Lower leg skin (tissue), 4 donors: ENCODE measurements around the gene RHOA. TPM values are rescaled to one million over a fixed set of nuclear protein-coding genes. Genes with fewer than 3 reads are reported as not detected.

ENCODE experiments used
- DNase-seq, 2 donors: peaks; one replicate each; pipeline ENCODE4 v3.0.0-alpha.2; 2019; ENCODE audit warnings: low spot score in 2 of 2
- H3K4me3 ChIP-seq: fragments of 200-600 bp; sonication (generic); 2 replicates; pipeline ENCODE4 v1.5.1; 2017; ENCODE audit warnings: mild to moderate bottlenecking, low read depth; ENCODE audit not compliant: poor library complexity, severe bottlenecking
- POLR2A ChIP-seq, 2 donors: fragments of 450-650 bp; IDR thresholded peaks; one replicate each; pipeline ENCODE4 v1.6.1; 2016 to 2017; ENCODE audit warnings: antibody characterized with exemption in 2 of 2, mild to moderate bottlenecking in 1 of 2, moderate library complexity in 1 of 2
- WGBS, 2 donors: methylation state at CpG; one replicate each; pipeline ENCODE4 v1.1.5; 2018; 5-methylcytosine and 5-hydroxymethylcytosine counted together
- intact Hi-C: fragments of 100-400 bp; cut with DNase I; formaldehyde crosslinking; loops from one replicate; pipeline ENCODE4 v1.15.0; 2023; ENCODE audit warnings: low total_unique reads
- total RNA-seq, 4 donors: library from RNA; depleted of rRNA; stranded (reverse); fragments of >200 nt; gene quantifications; one replicate each; pipeline ENCODE4 v1.1.0, GENCODE V29; 2016
- TF ChIP-seq, protein P1 (sequence below), 3 donors: fragments of 450-650 bp; IDR thresholded peaks; one replicate each; pipeline ENCODE4 v1.5.1; 2016; ENCODE audit warnings: antibody characterized with exemption in 3 of 3, mild to moderate bottlenecking in 3 of 3, moderate library complexity in 2 of 3

RHOA gene
- total RNA-seq, 4 donors from 2014 or later: 266 to 511 (median 312) TPM

DNA sequence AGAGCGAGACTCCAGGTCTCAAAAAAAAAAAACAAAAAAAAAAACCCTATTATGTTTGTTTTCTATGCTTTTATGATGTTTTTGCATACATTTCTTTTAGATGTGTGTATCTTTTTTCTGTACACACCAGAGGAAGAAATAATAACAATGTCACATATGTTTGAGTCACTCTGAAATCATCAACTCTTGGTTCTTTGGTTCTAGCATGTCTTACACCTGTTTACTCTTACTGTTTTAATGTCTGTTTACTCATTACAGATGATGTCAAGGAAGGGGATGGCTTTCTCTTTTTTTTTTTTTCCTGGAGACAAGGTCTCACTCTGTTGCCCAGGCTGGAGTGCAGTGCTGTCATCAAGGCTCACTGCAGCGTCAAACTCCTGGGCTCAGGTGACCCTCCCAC is 24.1 kb downstream of the RHOA start:
- 93% methylated on average over 2 of the region's 2 CpGs for WGBS, 2 donors
- H3K4me3 ChIP-seq: no peak overlapping the region
- DNase-seq: no peak
- intact Hi-C loops: no loop called here
- TF ChIP-seq, protein P1, sequence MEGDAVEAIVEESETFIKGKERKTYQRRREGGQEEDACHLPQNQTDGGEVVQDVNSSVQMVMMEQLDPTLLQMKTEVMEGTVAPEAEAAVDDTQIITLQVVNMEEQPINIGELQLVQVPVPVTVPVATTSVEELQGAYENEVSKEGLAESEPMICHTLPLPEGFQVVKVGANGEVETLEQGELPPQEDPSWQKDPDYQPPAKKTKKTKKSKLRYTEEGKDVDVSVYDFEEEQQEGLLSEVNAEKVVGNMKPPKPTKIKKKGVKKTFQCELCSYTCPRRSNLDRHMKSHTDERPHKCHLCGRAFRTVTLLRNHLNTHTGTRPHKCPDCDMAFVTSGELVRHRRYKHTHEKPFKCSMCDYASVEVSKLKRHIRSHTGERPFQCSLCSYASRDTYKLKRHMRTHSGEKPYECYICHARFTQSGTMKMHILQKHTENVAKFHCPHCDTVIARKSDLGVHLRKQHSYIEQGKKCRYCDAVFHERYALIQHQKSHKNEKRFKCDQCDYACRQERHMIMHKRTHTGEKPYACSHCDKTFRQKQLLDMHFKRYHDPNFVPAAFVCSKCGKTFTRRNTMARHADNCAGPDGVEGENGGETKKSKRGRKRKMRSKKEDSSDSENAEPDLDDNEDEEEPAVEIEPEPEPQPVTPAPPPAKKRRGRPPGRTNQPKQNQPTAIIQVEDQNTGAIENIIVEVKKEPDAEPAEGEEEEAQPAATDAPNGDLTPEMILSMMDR (IDR thresholded peaks at IDR 0.05): no peak
- TF ChIP-seq POLR2A (IDR thresholded peaks at IDR 0.05): no peak

DNA sequence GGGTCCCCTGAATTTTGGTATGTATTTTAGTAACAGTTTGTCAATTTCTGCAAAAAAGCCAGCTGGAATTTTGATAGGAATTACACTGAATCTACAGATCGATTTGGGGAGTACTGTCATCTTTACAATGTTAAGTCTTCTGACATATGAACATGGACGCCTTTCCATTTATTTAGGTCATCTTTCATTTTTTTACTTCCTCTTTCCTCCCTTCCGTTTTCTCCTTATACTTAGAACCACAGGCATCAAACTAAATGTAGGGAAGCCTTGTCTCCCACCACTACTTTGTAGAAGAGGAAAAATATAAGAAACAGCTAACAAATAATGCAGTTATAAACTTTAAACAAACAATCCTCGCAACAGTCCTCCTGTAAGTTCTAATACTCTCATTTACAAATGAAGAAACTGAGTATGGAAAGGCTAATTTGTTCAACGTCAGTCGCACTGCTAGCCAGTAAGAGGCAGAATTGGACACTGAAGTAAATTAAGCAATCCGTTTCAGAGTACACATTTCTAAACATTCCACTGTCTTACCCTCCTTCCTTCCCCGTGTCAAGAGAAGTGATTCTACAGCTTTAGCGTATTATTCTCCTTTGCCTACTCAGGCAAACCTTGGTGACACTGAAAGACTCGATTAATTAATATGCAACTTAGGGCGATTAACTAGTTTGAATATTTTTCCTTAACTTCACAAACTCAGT is 25.6 kb downstream of the RHOA start:
- TF ChIP-seq, protein P1 (IDR thresholded peaks at IDR 0.05): no peak
- no peak for TF ChIP-seq POLR2A (IDR thresholded peaks at IDR 0.05)

DNA sequence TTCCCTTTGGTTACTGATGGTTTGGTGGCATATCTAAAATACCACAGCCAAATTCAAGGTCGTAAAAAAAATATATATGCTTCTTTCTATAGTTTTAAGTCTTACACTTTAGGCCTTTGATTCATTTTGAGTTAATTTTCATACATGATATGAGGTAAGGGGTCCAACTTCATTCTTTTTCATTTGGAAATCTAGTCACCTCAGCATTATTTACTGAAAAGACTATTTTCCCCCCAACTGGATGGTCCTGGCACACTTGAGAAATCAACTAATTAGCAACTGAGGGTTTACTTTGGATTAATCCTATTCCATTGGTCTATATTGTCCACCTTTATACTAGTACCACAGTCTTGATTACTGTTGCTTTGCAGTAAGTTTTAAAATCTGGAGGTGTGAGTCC is 26.2 kb downstream of the RHOA start:
- intact Hi-C loops: no loop called here
- 83 to 96% methylated on average over 1 of the region's 1 CpG for WGBS, 2 donors
- no peak for DNase-seq
- H3K4me3 ChIP-seq: no peak overlapping the region
- TF ChIP-seq POLR2A (IDR thresholded peaks at IDR 0.05): no peak
- TF ChIP-seq, protein P1 (IDR thresholded peaks at IDR 0.05): no peak

More for the DNA sequence above, 25.6 kb downstream of the RHOA start:
- no peak overlapping the region for H3K4me3 ChIP-seq
- 80 to 83% methylated on average over 11 of the region's 11 CpGs for WGBS, 2 donors
- DNase-seq: no peak
- intact Hi-C loops: no loop called here

DNA sequence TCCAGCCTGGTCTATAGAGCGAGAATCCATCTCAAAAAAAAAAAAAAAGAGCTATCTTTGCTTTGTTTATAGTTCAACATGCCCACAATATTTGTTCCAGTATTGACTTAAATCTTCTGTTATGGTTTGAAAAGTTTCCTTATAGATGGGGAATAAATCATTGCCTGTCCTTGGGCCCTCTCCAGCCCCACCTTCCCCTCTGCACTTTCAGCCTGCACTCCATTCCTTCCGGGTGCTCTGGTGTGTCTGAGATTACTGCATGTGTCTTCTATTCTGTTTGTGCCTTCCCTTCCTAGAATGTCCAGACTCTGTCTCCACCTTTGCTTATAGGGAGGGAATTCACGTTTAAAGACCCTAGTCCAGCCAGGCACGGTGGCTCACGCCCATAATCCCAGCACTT is 28.4 kb downstream of the RHOA start:
- TF ChIP-seq, protein P1 (IDR thresholded peaks at IDR 0.05): no peak
- TF ChIP-seq POLR2A (IDR thresholded peaks at IDR 0.05): no peak
- H3K4me3 ChIP-seq: no peak overlapping the region
- 64 to 69% methylated on average over 5 of the region's 5 CpGs for WGBS, 2 donors
- no peak for DNase-seq
- intact Hi-C loops: no loop called here

DNA sequence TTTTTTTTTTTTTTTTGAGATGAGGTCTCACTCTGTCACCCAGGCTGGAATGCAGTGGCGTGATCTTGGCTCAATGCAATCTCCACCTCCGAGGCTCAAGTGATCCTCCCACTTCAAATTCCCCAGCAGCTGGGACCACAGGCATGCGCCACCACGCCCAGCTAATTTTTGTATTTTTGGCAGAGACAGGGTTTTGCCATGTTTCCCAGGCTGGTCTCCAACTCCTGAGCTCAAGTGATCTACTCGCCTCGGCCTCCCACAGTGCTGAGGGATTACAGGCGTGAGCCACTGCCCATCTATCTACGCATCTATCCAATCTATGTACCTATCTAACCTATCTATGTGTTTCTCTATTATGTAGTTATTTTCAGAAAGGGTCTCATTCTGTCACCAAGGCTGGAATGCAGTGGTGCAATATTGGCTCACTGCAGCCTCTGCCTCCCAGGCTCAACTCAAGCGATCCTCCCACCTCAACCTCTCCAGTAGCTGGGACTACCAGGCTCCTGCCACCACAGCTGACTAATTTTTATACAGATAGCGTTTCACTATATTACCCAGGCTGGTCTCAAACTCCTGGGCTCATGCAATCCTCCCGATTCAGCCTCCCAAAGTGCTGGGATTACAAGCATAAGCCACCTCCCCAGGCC is 33.4 kb downstream of the RHOA start:
- no peak overlapping the region for H3K4me3 ChIP-seq
- 40% methylated on average over 11 of the region's 11 CpGs for WGBS, 2 donors
- peak; percentile 54 to 88 for DNase-seq
- TF ChIP-seq, protein P1 (IDR thresholded peaks at IDR 0.05): no peak
- TF ChIP-seq POLR2A (IDR thresholded peaks at IDR 0.05): no peak
- intact Hi-C loops: no loop called here
